HG02981 (cell line): ENCODE results near the gene FOSL1.

Experiments used
- ATAC-seq: cut with Tn5 transposase; IDR thresholded peaks from one replicate; pipeline ENCODE4 v1.9.1; 2021; ENCODE audit warnings: mild to moderate bottlenecking, moderate library complexity; ENCODE audit not compliant: unreplicated experiment

The FOSL1 gene

GRCh38 chr11:65865550-65866172 lies 34.5 kb downstream of the FOSL1 start:
- ATAC-seq, result no peak

- ATAC-seq, result no peak
Observed at GRCh38 chr11:65864706-65865471, 35.3 kb downstream of the FOSL1 start.

DNA sequence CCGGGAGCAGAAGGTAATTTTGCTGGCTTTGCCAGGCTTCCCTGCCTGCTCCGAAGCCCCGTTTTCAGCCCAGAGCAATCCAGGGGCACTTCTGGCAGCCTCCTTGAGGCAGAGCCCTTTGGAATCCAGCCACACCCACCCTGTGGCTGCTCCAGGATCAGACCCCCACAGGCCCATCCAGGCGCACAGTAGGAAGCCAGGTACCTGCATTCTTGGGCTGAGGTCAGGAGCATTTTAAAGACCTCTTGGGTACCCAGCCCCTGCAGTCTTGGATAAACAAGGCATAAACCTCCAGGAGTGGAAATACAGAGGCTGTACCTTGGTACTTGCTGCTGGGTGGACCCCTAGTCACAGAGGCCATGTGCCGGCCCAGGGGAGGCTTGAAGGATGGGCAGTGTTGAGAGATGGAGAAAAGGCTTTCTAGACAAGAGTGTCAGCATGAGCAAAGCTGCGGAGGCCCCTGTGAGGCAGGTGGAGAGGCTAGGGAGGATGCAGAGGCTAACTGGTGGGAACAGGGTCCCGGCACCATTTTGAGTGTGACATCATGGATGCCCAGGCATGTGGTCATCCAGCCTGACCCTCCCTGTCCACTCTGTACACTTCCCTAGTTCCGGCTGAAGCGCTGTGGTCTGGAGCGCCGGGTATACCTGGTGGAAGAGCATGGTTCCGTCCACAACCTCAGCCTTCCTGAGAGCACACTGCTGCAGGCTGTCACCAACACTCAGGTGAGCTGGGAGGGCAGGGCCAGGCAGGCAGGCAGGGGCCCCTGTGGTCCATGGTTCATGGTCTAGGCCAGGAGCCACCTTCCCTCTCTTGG lies 36.1 kb downstream of the FOSL1 start:
- ATAC-seq, result no peak

DNA sequence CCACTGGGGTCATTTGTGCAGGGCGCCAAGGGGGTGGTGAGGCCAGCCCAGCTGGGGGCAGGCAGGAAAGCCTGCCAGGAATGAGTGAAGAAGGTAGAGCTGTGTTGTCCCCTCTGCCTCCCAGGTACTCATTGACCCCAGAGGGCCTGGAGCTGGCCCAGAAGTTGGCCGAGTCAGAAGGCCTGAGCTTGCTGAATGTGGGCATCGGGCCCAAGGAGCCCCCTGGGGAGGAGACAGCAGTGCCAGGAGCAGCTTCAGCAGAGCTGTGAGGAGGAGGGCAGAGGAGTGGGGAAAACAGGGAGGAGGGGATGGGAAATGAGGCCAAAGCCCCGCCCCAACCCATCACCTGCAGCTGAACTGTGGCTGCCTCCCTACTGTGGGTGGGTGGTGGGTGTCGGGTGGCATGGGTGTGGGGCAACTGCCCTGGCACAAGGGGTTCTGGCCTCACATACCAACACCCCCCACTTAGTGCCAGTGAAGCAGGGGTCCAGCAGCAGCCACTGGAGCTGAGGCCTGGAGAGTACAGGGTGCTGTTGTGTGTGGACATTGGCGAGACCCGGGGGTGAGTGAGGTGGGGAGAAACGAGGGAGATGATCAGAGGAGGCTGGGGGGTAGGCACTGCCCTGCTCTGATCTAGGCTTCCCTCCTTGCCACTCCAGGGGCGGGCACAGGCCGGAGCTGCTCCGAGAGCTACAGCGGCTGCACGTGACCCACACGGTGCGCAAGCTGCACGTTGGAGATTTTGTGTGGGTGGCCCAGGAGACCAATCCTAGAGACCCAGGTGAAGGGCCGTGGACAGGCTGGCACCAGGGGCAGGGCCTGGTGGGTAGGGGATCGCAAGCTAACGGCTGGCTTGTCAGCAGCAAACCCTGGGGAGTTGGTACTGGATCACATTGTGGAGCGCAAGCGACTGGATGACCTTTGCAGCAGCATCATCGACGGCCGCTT lies 37.0 kb downstream of the FOSL1 start:
- no peak for ATAC-seq

GRCh38 chr11:65862191-65862735 lies 37.9 kb downstream of the FOSL1 start:
- ATAC-seq, result no peak

GRCh38 chr11:65861533-65862183 lies 38.5 kb downstream of the FOSL1 start:
- no peak for ATAC-seq

GRCh38 chr11:65861165-65861505 lies 39.1 kb downstream of the FOSL1 start:
- ATAC-seq, result no peak

DNA sequence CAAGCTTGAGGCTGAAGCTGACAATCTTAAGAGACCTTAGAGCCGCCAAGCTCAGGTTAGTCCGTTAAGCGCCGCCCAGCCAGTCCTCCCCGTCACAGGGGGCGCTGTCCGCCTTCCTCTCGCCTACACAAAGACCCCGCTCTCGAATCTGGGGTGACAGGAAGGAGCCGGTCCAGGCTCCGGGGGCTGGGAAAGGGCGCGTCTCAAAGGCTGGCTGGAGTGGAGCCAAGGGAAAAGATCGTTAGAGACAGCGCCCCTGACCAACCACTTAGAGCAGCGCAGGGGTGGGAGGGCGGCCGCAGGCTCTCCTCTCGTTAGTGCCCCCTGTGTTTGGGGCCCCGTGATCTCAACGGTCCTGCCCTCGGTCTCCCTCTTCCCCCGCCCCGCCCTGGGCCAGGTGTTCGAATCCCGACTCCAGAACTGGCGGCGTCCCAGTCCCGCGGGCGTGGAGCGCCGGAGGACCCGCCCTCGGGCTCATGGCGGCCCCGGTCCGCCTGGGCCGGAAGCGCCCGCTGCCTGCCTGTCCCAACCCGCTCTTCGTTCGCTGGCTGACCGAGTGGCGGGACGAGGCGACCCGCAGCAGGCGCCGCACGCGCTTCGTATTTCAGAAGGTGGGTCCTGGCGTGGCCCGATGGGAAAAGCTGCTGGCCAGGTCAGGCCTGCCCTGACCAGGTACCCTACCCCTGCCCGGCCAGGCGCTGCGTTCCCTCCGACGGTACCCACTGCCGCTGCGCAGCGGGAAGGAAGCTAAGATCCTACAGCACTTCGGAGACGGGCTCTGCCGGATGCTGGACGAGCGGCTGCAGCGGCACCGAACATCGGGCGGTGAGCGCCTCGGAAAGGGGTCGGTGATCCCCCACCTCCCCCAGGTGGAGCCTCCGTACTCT lies 39.7 kb downstream of the FOSL1 start, which contains the start of gene MUS81:
Gene MUS81 (plus strand): TSS at position 156 of the 887 bp plus-strand sequence. CDS start 321 bp downstream, at position 477.
- peak; percentile 27 for ATAC-seq

DNA sequence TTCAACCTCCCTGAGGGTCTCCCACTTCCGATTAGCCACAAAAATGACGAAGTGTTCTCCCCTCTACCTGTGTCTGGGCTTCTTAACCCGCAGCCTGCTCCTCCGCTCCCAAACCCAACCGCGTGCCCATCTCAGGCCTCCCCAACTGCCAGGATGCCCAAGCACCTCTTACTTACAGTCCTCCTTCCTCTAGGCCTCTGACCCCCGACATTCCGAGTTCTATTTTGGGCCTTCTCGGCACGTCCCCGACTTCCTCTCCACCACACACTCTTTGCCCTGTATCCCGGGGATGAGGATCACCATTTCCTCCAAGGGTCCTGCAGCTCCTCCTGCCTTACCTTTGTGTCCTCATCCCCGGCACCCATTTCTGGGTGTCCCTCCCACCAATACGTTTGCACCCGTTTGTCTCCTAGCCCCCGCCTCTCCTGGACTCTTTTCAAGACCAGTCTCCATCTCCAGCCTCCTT lies 40.3 kb downstream of the FOSL1 start:
- ATAC-seq, result no peak

DNA sequence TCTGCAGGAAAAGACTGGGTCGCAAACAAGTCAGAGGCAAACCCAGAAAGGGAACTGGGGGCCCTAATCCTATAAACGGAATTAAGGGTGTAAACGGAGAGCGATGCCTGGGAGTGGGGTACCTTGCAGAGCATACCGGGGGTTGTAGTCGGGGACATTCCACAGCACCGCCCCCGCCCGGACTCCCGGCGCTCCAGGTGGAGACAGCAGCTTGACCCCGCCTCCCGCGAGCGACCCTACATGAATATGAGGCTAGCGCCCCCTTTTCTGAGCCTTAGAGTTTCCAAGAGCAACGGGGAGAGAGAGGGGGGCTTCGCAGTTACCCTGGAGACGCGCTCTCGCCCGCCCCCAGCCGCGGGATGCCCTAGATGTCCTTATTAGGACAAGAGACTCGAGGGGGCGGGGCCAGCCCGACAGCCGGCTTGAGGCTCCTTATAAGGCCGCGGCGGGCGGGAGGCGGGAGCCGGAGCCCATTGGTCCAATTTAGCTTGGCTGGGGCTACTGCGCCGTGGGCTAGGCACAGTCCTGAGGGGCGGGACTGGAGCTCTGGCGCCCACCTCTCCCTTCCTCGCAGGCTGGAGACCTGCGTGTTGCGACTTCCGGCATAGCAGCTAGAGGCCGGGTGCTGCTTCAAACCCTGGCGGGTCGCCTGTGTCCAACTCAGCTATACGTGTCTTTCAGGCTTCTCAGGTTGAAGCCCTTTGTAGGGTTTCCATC lies 40.9 kb downstream of the FOSL1 start:
- peak; percentile 51 for ATAC-seq

- ATAC-seq, result no peak
Observed at GRCh38 chr11:65858681-65859087, 41.5 kb downstream of the FOSL1 start.

DNA sequence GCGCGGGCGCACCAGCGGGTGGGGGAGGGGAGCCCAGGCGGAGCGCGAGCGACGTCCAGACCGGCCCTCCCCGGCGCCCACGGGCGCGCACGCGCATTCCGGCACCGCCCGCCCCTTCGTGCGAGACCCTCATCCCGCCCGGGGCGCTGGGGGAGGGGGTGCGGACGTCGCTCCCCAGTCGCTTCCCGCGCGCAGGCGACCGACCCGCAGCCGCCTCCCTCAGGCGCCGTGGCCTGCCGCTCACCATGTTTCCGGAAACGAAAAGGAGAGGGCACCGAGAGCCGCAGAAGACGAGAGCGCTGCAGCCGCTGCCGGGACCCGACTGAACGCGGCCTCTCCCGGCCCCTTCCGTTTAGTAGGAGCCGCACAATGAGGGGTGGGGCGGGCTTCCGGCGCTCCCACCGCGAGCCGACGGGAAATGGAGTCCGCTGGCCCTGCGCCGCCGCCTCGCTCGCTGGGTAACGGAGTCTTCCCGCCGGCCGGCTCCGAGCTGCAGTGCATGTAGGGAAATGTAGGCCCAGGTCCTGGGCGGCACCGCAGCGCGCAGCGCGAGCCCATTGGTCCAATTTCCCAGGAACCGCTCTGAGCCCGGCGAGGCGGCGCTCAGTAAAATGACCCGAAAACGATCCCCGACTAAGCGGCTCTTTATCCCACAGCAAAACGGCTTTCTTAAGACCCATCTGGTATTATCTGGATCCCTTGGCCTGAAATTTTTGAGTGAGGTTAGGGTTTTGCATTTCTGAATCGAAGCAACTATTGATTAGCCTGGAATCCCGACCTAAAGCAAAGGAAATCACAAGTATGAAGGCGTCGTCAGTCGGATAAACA lies 42.1 kb downstream of the FOSL1 start, which contains the start of gene CFL1:
Gene CFL1 (minus strand): TSS at position 328 of the 828 bp plus-strand sequence. CDS start 81 bp downstream, at position 247.
- ATAC-seq, result peak; percentile 46

DNA sequence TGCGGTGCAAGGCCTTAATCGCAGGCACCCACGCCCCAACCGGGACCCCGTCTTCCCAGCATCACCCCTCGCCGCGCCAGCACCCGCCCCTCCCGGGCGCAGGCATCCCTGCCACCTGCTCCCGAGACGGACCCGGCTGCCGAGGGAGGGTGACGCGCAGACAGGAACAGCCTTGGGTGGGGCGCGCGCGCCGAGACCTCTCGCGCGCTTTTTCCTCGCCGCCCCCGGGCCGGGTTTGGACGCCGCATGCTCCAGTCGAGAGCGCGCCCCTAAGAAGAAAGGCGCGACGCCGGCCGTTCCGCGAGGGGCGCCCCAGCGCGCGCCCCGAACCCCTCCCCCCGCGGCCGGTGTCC lies 42.7 kb downstream of the FOSL1 start:
- ATAC-seq, result no peak

DNA sequence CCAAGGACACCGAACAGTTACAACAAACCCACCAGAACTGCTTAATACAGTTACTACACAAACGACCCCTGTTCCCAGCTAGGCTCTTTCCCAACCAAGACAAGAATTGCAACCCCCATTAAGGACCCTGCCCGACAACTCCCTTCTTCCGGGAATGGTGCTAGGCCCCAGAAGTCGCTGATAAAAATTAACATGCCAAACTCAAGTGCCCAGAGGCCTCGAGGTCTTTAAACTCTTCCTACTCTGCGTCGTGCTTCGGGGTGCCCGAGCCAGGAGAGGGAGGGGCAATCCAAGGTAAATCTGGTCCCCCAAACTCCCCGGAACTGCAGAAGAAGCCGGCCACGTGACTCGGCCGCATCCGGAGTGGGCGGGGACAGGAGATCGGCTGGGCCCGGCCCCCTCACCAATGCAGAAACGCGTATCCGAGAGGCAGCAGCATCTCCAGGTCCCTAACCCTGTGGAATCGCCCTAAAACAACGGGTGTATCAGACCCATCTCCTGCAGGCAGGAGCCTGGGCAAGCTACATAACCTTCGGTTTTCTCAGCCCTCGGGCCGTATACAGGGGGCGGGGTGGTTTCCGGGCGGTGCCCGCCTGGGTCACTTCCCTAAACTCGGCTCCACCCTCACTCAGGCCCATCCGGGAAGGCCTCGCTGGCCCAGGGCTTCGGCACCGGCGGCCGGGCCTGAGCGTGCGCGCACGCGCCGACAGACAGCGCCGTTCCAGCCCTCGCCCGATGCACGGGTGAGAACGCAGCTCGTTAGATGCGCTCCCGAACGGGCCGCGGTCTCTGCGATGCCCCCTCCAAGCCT lies 43.3 kb downstream of the FOSL1 start:
- ATAC-seq, result peak; percentile 24

DNA sequence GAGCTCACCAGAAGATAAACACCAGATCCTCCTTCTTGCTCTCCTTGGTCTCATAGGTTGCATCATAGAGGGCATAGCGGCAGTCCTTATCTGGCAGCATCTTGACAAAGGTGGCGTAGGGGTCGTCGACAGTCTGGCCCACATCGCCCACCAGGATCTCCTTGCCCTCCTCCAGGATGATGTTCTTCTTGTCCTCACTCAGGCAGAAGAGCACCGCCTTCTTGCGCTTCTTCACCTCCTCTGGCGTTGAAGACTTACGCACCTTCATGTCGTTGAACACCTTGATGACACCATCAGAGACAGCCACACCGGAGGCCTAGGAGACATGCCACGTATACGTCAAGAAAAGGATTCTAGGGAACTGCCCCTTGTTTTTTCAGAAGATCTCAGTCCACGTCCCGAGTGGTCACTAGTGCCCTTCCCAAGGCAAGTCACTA lies 44.2 kb downstream of the FOSL1 start:
- no peak for ATAC-seq
